Peyer's patch (tissue), 4 donors: ENCODE data around the gene RASGRP2.

Experiments
- CTCF ChIP-seq, 6 experiments: fragments of 450-650 bp in 4 of 6; fragments of 200-600 bp in 2 of 6; sonication (generic) in 1 of 6; IDR thresholded peaks; one replicate each; pipeline ENCODE4 v1.5.1; 2017 to 2019; ENCODE audit warnings: antibody characterized with exemption in 6 of 6, mild to moderate bottlenecking in 3 of 6, moderate library complexity in 1 of 6
- POLR2A ChIP-seq, 2 donors: fragments of 450-650 bp; IDR thresholded peaks; one replicate each; pipeline ENCODE4 v1.5.1; 2017; ENCODE audit warnings: antibody characterized with exemption in 2 of 2, mild to moderate bottlenecking in 2 of 2, moderate library complexity in 2 of 2

DNA sequence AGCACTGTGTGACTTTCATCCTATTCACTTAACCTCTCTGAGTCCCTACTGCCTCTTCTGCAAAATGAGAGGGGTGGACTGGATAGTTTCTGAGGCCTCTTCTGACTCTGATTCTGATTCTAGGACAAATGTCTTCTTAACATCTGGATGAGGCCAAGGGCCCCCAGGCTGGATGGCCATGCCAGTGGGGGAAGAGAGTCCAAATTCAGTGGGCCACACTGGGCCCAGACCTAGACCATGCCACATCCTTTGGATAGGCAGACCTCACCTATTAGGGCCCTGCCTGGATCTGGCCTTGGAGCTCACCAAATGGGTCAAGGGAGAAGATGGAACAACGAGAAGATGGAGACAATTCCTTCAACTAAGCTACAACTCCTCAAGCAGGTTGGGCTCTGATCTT is 45.5 kb downstream of the RASGRP2 start:
- no peak for TF ChIP-seq CTCF (IDR thresholded peaks at IDR 0.05)
- TF ChIP-seq POLR2A (IDR thresholded peaks at IDR 0.05), result no peak
